ENCODE data around the gene COX19. TPM values are rescaled to one million over a fixed set of nuclear protein-coding genes. Genes with fewer than 3 reads are reported as not detected.

The COX19 gene
- total RNA-seq, 1 donor from 2014 or later: 13.1 TPM

GRCh38 chr7:934469-935163, 40.7 kb downstream of the COX19 start:
- Mint-ChIP-seq H3K27me3 (ENCODE audit: low read depth) (peaks cover 3% of the 10 kb centered on the region), H3K4me3 (no peak overlapping the region)

GRCh38 chr7:932651-932975, 42.7 kb downstream of the COX19 start:
- Mint-ChIP-seq H3K9me3 (no peaks in the 10 kb centered on the region), H3K4me1 (no peaks in the 10 kb centered on the region), H3K36me3 (ENCODE audit: low read depth) (no peaks in the 10 kb centered on the region), H3K4me3 (no peak overlapping the region), H3K27ac (ENCODE audit: unreplicated experiment) (no peak overlapping the region), H3K27me3 (ENCODE audit: low read depth) (no peaks in the 10 kb centered on the region)
- no peak for TF ChIP-seq CTCF (conservative IDR thresholded peaks at IDR 0.05)
- DNase-seq (ENCODE audit: low read depth, low spot score): no peak

More at GRCh38 chr7:934469-935163, 40.7 kb downstream of the COX19 start:
- Mint-ChIP-seq H3K36me3 (ENCODE audit: low read depth) (no peaks in the 10 kb centered on the region), H3K9me3 (no peaks in the 10 kb centered on the region), H3K4me1 (no peaks in the 10 kb centered on the region), H3K27ac (ENCODE audit: unreplicated experiment) (no peak overlapping the region)
- TF ChIP-seq CTCF (conservative IDR thresholded peaks at IDR 0.05): no peak
- no peak for DNase-seq (ENCODE audit: low read depth, low spot score)

- Mint-ChIP-seq H3K27ac (ENCODE audit: unreplicated experiment) (no peak overlapping the region), H3K4me1 (no peaks in the 10 kb centered on the region), H3K4me3 (no peak overlapping the region), H3K27me3 (ENCODE audit: low read depth) (no peaks in the 10 kb centered on the region), H3K9me3 (no peaks in the 10 kb centered on the region), H3K36me3 (ENCODE audit: low read depth) (no peaks in the 10 kb centered on the region)
- DNase-seq (ENCODE audit: low read depth, low spot score): no peak
- TF ChIP-seq CTCF (conservative IDR thresholded peaks at IDR 0.05): no peak
Observed at GRCh38 chr7:931871-932650, 43.3 kb downstream of the COX19 start.

- DNase-seq (ENCODE audit: low read depth, low spot score): no peak
- Mint-ChIP-seq H3K4me1 (no peaks in the 10 kb centered on the region), H3K27ac (ENCODE audit: unreplicated experiment) (no peak overlapping the region), H3K4me3 (no peak overlapping the region), H3K27me3 (ENCODE audit: low read depth) (no peaks in the 10 kb centered on the region), H3K36me3 (ENCODE audit: low read depth) (no peaks in the 10 kb centered on the region), H3K9me3 (no peaks in the 10 kb centered on the region)
- no peak for TF ChIP-seq CTCF (conservative IDR thresholded peaks at IDR 0.05)
Observed at GRCh38 chr7:930975-931758, 44.2 kb downstream of the COX19 start.

GRCh38 chr7:929311-929711, 46.0 kb downstream of the COX19 start:
- Mint-ChIP-seq H3K4me1 (no peaks in the 10 kb centered on the region), H3K27ac (ENCODE audit: unreplicated experiment) (no peak overlapping the region), H3K36me3 (ENCODE audit: low read depth) (no peaks in the 10 kb centered on the region)

More at GRCh38 chr7:929311-929711, 46.0 kb downstream of the COX19 start:
- Mint-ChIP-seq H3K9me3 (no peaks in the 10 kb centered on the region), H3K27me3 (ENCODE audit: low read depth) (no peaks in the 10 kb centered on the region), H3K4me3 (no peak overlapping the region)
- no peak for TF ChIP-seq CTCF (conservative IDR thresholded peaks at IDR 0.05)
- no peak for DNase-seq (ENCODE audit: low read depth, low spot score)
